ENCODE measurements around the gene TDRD7.

Gene TDRD7

GRCh38 chr9:97534185-97534584, 122.3 kb downstream of the TDRD7 start:
- DNase-seq (ENCODE audit: low read depth), result no peak
- no peak for TF ChIP-seq CTCF (IDR thresholded peaks at IDR 0.05; ENCODE audit: low read length, missing control alignments)
- no peak overlapping the region for H3K4me3 ChIP-seq (replicated peaks; ENCODE audit: low read depth, low read length)

GRCh38 chr9:97534961-97535594, 123.2 kb downstream of the TDRD7 start:
- TF ChIP-seq CTCF (IDR thresholded peaks at IDR 0.05; ENCODE audit: low read length, missing control alignments), result no peak
- DNase-seq (ENCODE audit: low read depth), result no peak
- H3K4me3 ChIP-seq (replicated peaks; ENCODE audit: low read depth, low read length), result no peak overlapping the region

GRCh38 chr9:97535771-97536170, 123.9 kb downstream of the TDRD7 start:
- TF ChIP-seq CTCF (IDR thresholded peaks at IDR 0.05; ENCODE audit: low read length, missing control alignments), result no peak
- H3K4me3 ChIP-seq (replicated peaks; ENCODE audit: low read depth, low read length), result no peak overlapping the region
- no peak for DNase-seq (ENCODE audit: low read depth)

GRCh38 chr9:97536480-97536879, 124.6 kb downstream of the TDRD7 start:
- no peak for DNase-seq (ENCODE audit: low read depth)
- no peak overlapping the region for H3K4me3 ChIP-seq (replicated peaks; ENCODE audit: low read depth, low read length)
- TF ChIP-seq CTCF (IDR thresholded peaks at IDR 0.05; ENCODE audit: low read length, missing control alignments), result no peak

GRCh38 chr9:97543561-97543960, 131.7 kb downstream of the TDRD7 start:
- DNase-seq (ENCODE audit: low read depth), result no peak
- no peak overlapping the region for H3K4me3 ChIP-seq (replicated peaks; ENCODE audit: low read depth, low read length)

GRCh38 chr9:97545486-97545885, 133.6 kb downstream of the TDRD7 start:
- no peak for DNase-seq (ENCODE audit: low read depth)

More at GRCh38 chr9:97543561-97543960, 131.7 kb downstream of the TDRD7 start:
- no peak for TF ChIP-seq CTCF (IDR thresholded peaks at IDR 0.05; ENCODE audit: low read length, missing control alignments)

More at GRCh38 chr9:97545486-97545885, 133.6 kb downstream of the TDRD7 start:
- H3K4me3 ChIP-seq (replicated peaks; ENCODE audit: low read depth, low read length), result no peak overlapping the region
- TF ChIP-seq CTCF (IDR thresholded peaks at IDR 0.05; ENCODE audit: low read length, missing control alignments), result no peak
